HUES48 (cell line): Measurements from ENCODE around the gene SUN3.
"Not testable (repeated sequence)": the region's sequence is repeated elsewhere in the genome, so short reads cannot be mapped to it uniquely, and the experiment has no call there.

Experiments used
- H3K27ac ChIP-seq: one replicate; pipeline ENCODE4 v1.7.0; 2013; ENCODE audit warnings: low read depth, low read length, inconsistent platforms
- H3K27me3 ChIP-seq: 2 replicates; pipeline ENCODE4 v1.6.1; 2013; ENCODE audit warnings: mild to moderate bottlenecking, low read length; ENCODE audit not compliant: control insufficient read depth, insufficient read depth
- H3K36me3 ChIP-seq: 2 replicates; pipeline ENCODE4 v1.6.1; 2013; ENCODE audit warnings: low read length; ENCODE audit not compliant: control insufficient read depth, insufficient read depth
- H3K4me1 ChIP-seq: 2 replicates; pipeline ENCODE4 v1.6.1; 2013; ENCODE audit warnings: mild to moderate bottlenecking, low read length; ENCODE audit not compliant: control insufficient read depth, insufficient read depth
- H3K4me3 ChIP-seq: 2 replicates; pipeline ENCODE4 v1.5.1; 2013; ENCODE audit warnings: mild to moderate bottlenecking, low read depth, low read length
- H3K9ac ChIP-seq: 2 replicates; pipeline ENCODE4 v1.6.1; 2013; ENCODE audit warnings: mild to moderate bottlenecking, low read depth, low read length, moderate library complexity
- H3K9me3 ChIP-seq: 2 replicates; pipeline ENCODE4 v1.6.1; 2013; ENCODE audit warnings: low read length; ENCODE audit not compliant: control insufficient read depth, insufficient read depth

The SUN3 gene

DNA sequence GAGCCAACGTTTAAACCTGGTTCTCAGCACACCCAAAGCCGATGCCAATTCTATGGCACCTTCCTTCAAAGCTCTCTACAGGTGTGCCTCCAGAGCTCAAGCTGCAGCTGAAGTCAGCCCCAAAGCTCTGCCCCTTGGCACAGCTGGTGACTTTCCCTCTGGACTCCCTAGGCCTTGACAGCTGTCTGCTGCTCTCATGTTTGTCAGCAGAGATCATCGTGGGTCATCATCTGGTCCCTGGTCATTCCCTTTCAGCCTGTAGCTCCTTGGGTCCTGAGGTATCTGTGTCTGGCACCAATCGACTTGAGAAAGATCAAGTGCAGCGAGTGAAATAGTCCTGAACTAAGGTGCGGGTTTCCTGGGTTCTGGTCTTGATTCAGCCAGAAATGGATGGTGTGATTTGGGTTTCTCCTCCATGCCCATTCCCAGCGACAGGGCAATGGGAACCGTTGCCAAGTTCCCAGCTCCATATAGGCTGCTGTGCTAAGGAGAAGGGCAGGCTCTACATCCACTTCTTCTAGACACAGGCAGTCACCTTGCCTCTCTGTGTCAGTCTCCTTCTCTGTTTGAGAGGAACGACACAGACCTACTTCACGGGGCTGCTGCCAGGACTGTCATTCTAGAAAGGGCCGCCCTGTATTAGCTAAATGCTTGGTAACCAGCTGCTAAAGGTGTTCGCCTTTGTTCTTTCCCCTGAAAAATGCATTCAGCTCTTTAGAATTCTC is 84.2 kb downstream of the SUN3 start:
- H3K9me3 ChIP-seq = no peaks in the 10 kb centered on the region
- no peaks in the 10 kb centered on the region for H3K36me3 ChIP-seq
- H3K27me3 ChIP-seq = no peaks in the 10 kb centered on the region
- peaks cover 17% of the 10 kb centered on the region for H3K4me1 ChIP-seq
- H3K9ac ChIP-seq = no peak overlapping the region
- no peak overlapping the region for H3K4me3 ChIP-seq
- H3K27ac ChIP-seq = no peak overlapping the region

DNA sequence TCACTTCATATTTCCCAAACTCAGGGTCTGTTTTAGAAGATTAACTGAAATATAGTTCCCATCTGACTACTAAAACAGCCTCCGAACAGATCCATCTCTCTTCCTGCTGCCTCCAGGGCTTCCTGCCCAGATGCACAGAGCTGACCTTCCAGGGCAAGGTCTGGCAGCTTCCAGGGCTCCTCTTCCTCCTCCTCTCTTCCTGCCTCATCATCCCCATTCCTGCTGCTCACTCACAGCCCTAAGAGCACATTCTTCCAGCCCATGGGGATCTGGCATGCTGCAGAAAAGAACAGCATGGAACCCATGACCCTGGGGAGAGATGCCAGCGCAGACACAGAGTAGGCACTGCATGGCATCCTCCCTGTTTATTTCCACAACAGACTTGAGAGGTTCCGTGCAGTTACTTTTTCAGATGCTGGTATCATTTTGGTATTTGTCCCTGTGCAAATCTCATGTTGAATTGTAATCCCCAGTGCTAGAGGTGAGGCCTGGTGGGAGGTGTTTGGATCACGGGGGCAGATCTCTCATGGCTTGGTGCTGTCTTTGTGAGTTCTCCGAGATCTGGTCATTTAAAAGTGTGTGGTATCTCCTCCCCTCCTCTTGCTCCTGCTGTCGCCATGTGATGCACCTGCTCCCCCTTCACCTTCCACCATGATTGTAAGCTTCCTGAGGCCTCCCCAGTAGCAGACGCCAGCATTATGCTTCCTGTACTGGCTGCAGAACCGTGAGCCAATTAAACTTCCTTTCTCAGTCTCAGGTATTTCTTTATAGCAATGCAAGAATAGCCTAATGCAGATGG is 85.0 kb downstream of the SUN3 start:
- Histone ChIP-seq H3K4me1 (peaks cover 17% of the 10 kb centered on the region), H3K4me3 (no peak overlapping the region), H3K9ac (no peak overlapping the region), H3K27me3 (no peaks in the 10 kb centered on the region), H3K27ac (no peak overlapping the region), H3K36me3 (no peaks in the 10 kb centered on the region), H3K9me3 (no peaks in the 10 kb centered on the region)

- not testable (repeated sequence) for H3K27ac ChIP-seq, H3K36me3 ChIP-seq, H3K9me3 ChIP-seq, H3K27me3 ChIP-seq, H3K9ac ChIP-seq, H3K4me3 ChIP-seq
- peaks cover 18% of the 10 kb centered on the region for H3K4me1 ChIP-seq
These were observed 86.3 kb downstream of the SUN3 start for GRCh38 chr7:47942651-47943050.

DNA sequence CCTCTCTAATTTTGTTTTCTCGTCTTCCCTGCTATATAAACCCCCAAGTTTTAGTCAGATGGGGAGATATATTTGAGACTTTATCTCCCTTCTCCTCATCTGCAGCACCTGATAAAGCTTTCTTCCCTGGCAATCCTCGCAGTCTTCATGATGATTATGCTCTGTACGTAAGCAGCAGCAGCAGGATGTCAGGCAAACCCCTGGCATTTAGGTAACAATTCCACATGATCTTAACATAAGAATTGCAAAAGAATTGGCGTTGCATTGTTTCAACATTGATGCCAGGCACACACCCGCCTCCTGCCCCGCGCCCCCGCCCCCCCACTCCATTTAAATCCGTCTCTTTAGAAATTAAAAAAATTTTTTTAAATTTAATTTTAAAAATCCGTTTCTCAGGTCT is 86.8 kb downstream of the SUN3 start:
- H3K4me1 ChIP-seq = peaks cover 22% of the 10 kb centered on the region
- no peaks in the 10 kb centered on the region for H3K36me3 ChIP-seq
- H3K9me3 ChIP-seq = no peaks in the 10 kb centered on the region
- H3K27me3 ChIP-seq = no peaks in the 10 kb centered on the region
- no peak overlapping the region for H3K9ac ChIP-seq
- H3K4me3 ChIP-seq = no peak overlapping the region
- no peak overlapping the region for H3K27ac ChIP-seq

GRCh38 chr7:47941136-47941844 is 87.6 kb downstream of the SUN3 start:
- H3K27me3 ChIP-seq = no peaks in the 10 kb centered on the region
- no peak overlapping the region for H3K4me3 ChIP-seq
- H3K36me3 ChIP-seq = no peaks in the 10 kb centered on the region
- no peaks in the 10 kb centered on the region for H3K9me3 ChIP-seq
- H3K27ac ChIP-seq = no peak overlapping the region
- peaks cover 22% of the 10 kb centered on the region for H3K4me1 ChIP-seq
- H3K9ac ChIP-seq = no peak overlapping the region

GRCh38 chr7:47940088-47941013 is 88.6 kb downstream of the SUN3 start:
- H3K27me3 ChIP-seq = no peaks in the 10 kb centered on the region
- no peak overlapping the region for H3K9ac ChIP-seq
- H3K9me3 ChIP-seq = no peaks in the 10 kb centered on the region
- H3K4me3 ChIP-seq = no peak overlapping the region
- H3K4me1 ChIP-seq = peaks cover 22% of the 10 kb centered on the region
- no peaks in the 10 kb centered on the region for H3K36me3 ChIP-seq
- no peak overlapping the region for H3K27ac ChIP-seq

DNA sequence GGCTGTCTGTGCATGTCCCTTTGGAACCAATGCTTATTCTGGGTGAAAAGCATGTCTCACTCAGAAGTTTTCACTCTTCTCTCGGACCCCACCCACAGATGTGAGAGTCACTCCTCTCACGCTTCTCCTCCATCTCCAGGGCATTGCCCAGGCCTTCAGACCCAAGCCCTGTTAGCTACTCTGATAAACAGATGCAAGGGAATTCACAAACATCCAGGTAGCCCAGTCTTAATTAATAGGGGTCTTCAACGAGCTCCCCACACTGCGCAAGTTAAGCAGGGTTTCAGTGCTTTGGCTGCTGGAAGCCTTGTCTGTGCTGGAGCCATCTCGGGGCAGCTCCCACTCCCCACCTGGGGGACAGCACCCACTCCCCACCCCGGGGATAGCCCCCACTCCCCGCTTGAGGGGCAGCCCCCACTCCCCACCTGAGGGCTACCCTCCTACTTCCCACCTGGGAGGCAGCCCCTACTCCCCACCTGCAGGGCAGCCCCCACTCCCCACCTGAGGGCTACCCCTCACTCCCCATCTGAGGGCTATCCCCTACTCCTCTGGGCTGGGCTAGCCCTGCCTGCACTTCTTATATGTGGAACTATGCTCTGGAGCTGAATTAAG is 89.4 kb downstream of the SUN3 start:
- no peak overlapping the region for H3K9ac ChIP-seq
- H3K27ac ChIP-seq = no peak overlapping the region
- H3K27me3 ChIP-seq = no peaks in the 10 kb centered on the region
- no peaks in the 10 kb centered on the region for H3K36me3 ChIP-seq
- H3K4me1 ChIP-seq = peaks cover 26% of the 10 kb centered on the region
- no peaks in the 10 kb centered on the region for H3K9me3 ChIP-seq
- no peak overlapping the region for H3K4me3 ChIP-seq

DNA sequence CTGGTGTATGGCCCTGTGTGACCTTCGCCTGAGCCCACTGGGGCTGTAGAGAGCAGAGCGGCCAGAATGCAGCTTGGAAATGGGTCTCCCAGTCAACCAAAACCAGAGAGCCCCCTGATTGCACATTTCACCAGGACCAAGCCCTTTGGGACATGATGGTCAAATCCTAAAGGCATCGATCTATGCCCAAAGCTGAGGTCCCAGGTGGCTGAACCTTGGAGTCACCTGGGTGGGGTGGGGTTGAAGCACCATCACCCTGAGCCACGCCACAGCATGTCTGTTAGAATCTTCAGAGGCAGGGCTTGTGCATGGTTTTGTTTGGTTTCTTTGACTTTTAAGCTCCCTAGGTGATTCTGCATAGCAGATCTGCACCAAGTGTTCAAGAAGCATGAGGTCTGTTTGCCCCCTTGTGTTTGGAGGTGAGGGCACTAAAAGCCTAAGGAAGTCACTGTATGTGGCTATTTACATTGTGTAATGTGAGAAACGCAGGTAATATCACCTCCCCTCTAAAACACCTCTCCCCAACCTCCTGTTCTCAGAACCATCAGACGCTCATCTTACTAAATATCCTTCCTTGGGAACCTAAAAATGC is 90.2 kb downstream of the SUN3 start:
- Histone ChIP-seq H3K27ac (no peak overlapping the region), H3K9me3 (no peaks in the 10 kb centered on the region), H3K4me1 (peaks cover 26% of the 10 kb centered on the region), H3K36me3 (no peaks in the 10 kb centered on the region), H3K9ac (no peak overlapping the region), H3K4me3 (no peak overlapping the region), H3K27me3 (no peaks in the 10 kb centered on the region)

DNA sequence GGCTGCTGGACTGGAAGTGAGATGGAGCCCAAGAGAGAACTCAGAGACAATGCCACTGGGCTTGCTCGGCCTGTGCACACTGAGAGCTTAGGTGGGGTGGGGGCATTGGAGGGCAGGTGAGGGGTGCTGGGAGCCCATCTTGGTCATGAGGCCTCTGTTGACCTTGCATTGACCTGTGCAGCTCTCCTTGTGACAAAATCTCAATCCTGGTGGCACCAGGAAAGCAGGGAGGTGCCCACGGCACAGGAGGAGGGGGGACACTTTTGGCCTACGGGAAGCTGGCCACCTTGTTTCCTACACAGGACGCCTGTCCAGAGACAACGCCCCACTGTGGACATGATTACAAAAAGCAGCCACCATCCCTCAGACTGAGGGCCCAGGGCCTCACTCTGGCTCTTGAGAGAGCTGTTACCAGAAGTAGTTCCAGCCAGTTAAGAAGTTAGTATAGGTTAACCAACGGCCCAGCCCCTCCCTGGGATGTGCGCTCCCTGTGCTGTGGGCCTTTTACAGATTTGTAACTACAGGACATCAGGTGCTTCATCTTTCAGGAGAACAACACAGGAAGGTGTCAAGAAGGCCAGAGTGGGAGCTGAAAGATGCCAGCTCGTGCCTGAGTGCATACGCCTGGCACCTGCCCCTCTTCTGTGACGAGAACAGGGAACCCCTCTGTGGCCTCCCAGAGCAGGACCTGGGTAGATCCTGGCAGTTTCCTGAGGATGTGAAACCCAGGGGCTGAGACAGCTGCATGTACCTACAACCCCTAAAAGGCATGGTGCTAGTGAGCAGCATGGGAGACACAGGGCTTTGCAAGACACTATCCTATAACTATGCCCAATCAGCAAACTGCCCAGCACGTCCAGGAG is 91.0 kb downstream of the SUN3 start:
- Histone ChIP-seq H3K4me3 (no peak overlapping the region), H3K4me1 (peaks cover 26% of the 10 kb centered on the region), H3K9me3 (no peaks in the 10 kb centered on the region), H3K27ac (no peak overlapping the region), H3K27me3 (no peaks in the 10 kb centered on the region), H3K9ac (no peak overlapping the region), H3K36me3 (no peaks in the 10 kb centered on the region)
